NCI-H1105 (cell line): ENCODE measurements around the gene FRRS1L.

Experiments used
- DNase-seq: peaks from one replicate; lab custom pipeline; 2025; lab: John Stamatoyannopoulos, UW

Gene FRRS1L

DNA sequence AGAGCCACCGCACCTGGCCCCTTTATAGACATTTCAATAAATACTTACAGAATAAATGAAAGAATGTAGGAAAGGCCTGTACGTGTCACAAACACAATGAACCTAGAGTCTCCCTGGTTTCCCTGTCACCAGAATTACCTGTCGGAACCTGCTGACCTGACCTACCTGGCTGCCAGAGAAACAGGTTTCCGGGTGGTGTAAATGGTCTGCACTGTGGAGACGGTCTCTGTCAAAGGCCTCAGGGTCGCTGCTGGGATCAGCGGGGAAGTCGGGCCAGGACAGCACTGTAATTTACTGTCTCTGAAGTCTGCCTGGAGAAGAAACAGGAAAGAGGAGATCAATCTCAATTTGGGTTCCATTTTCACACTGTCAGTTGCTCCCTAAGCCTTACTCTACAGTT, 9.3 kb upstream of the FRRS1L start:
- DNase-seq: no peak

DNA sequence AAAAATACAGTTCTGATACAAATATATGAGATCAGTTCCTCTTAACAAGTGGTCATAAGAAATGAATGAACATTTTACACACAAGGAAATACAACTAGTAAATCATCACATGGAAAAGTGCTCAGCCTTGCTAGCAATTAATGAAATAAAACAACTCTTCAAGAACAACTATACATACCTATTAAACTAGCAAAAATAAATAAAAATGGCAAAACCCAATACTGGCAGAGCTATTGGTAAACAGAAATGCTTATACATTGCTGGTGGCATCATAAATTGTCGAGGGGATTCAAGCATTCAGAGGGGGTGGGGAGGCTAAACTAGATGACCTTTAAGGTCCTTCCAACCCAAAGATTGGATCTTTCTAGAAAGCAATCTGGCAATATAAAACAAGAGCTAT, 5.9 kb upstream of the FRRS1L start:
- DNase-seq: no peak

DNA sequence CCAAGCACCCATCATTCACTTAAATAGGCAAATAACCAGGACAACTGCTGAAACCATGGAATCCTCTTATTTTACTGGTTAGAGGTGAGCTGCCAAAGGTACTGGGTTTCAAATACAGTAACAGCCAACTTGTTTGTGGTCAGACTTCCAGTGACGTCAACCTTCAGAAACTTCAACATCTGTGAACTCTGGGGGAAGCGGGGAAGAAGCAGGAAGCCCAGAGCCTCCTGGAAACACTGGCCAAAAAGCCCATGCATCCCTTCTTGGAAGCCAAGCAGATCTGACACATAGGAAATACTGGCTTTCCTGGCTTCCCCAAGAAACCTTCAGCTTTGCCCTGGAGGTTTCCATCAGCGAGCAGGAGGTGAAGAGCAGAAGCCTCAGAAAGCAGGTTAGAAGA, 4.9 kb upstream of the FRRS1L start:
- no peak for DNase-seq

DNA sequence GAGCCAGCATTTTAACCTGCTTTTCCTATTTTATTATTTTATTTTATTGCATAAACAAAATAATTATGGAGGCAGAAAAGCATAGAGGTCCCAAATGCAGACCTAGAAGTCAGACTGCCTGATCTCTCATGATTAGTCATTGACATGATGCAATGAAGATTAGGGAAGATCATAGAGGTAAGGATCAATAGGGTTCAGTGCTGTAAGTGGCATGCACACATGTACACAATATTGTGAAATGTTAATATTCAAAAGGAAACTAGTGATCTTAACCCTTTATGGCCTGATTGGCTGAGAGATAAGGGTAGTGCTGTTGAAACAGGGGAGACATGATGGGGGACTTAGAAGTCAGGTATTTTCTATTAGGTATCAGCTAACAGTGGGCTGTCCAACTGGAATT, 1.1 kb upstream of the FRRS1L start:
- DNase-seq: no peak

DNA sequence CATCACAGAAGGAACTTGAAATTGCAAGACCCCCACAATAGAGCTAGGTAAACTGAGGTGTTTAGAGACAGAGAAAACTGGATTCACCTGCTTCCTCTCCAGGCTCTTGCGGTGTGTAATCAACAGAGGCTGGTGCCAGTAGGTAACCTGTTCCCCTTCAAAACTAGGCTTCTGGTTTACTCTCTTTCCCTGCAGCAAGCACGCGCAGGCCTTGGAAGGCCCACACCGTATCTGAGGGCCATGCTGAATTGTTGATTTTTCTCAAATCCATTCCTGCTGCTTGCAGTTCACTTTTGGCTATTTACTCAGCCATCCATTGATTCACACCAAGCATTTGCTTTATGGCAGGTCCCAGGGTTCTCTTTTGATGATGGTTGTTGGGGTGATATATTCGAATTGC, 667 bp upstream of the FRRS1L start:
- no peak for DNase-seq

DNA sequence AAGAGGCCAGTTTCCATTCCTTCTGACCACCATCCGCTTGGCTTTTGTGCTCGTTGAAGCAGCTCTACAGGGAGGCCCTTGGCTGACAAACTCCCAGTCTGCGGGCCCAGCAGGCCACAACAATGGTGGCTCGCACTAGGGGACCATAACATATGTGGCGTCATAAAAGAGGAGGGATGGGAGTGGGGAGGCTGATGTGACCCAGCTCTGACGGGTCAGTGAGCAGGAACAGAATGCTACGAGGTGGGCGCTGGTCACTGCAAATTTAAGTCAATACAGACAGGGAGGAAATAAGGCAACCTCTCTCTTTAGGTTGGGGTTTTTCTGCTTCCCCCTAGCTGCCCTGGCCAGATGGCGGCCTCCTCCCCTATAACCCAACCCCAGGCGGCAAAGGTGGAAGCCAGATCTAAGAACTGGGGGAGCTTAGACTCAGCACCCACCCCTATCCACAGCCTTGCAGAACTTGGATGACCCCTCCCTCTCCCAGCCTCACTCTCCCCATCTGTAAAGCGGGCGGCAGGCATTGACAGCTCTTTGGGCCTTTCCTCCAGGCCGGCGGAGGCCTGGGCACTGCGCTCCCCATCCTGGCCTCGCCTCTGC, 778 bp downstream of the FRRS1L start:
- DNase-seq: no peak

DNA sequence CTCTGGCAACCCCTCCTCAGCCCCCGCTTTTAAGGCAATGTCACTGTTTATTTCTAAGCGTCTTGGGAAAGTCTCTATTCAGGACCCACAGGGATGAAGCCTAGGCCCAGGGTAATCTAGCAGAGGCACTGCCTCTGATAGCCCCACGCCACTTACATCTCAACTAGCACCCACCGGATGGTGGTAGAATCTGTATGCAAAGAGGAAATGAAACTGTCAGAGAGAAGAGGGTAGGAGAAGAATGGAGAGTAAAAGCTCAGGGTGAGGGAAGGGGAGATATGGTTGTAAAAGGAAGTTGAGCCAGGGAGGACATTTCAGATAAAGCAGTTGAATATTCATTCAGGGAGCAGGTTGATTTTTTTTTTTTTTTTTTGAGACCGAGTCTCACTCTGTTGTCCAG, 3.0 kb downstream of the FRRS1L start:
- DNase-seq: no peak

DNA sequence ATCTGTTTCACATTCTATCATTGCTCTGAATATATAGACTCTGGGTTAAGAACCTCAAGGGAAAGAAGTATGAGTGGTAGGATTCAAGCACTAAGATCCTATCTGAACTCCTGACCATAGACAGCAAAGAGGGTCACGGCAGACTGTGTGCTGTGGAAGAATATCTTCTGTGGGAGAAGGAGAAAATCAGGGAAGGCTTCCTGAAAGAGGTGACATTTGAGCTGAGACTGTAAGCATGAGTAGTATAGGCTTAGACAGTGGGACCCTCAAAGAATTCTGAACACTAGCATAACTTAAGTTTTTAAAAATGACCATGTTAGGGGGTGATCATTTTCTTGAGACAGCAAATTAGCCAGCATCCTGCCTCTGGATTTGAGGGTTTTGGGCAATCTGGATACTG, 3.9 kb downstream of the FRRS1L start:
- DNase-seq: no peak

DNA sequence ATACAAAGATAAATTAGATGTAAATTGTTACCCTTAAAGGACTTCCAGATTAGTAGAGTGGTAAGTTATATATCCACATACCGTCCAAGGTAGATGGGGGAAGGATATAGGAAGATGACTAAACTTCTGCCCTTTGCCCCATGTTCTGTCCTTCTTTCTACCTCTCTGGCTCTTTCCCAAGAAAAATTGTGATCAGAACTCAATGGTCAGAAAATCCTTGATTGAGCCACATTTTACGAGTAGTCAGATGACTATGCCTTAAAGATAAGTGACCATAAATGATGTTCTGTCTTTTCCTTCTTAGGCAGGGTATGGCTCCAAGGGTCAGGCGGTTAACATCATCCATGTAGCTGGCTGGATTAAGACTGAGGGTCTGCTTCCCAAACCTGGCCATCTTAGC, 4.4 kb downstream of the FRRS1L start:
- DNase-seq: no peak

DNA sequence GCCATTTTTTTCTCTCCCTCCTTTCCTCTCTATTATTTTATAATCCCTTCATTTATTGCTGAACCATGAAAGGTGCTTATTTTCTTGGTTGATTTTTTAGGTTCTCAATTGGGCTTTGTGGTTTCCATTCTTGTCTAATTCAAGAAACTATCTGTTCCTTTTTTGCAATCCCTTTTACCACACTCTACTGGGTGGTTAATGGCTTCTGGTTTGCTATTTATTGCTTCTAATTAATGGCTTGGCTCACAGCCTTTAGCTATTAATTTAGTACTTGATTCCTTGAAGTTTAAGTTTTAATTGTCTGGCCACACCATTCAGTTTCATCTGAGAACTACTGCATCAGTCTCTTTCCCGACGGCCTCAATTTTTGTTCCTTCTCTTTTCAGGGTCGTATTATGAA, 5.6 kb downstream of the FRRS1L start:
- DNase-seq: no peak

DNA sequence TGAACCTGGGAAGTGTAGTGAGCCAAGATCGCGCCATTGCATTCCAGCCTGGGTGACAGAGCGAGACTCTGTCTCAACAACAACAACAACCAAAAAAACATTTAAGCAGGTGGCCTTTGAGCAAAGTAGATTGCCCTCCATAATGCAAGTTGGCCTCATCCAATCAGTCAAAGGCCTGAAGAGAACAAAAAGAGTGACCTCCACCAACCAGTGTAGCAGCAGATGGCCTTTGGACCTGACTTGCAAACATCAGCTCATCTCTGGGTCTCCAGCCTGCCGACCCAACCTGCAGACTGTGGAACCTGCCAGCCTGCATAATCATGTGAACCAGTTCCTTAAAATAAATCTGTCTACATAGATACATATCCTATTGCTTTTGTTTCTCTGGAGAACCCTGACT, 7.5 kb downstream of the FRRS1L start:
- DNase-seq: no peak

DNA sequence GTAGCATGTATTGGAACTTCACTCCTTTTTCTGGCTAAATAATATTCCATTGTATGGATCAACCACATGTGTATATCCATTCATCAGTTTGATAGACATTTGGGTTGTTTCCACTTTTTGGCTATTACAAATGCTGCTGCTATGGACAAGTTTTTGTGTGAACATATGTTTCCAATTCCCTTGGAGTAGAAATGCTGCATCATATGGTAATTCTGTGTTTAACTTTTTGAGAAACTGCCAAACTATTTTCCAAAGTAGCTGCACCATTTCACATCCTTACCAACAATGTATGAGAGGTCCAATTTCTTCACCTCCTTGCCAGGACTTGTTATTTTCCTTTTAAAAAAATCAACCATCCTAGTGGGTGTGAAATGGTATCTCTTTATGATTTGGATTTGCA, 8.4 kb downstream of the FRRS1L start:
- DNase-seq: no peak

DNA sequence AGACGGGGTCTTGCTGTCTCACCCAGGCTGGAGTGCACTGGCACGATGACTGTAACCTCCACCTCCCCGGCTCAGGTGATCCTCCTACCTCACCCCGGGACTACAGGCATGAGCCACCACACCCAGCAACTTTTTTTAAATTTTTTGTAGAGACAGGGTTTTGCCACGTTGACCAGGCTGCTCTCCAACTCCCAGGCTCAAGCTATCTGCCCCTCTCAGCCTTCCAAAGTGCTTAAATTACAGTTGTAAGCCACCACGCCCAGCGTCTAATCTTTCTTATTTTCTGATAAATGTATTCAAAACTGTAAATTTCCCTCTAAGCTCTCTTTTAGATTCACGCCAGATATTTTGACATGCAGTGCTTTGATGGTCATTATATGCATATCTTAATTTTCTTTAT, 10.3 kb downstream of the FRRS1L start:
- no peak for DNase-seq

DNA sequence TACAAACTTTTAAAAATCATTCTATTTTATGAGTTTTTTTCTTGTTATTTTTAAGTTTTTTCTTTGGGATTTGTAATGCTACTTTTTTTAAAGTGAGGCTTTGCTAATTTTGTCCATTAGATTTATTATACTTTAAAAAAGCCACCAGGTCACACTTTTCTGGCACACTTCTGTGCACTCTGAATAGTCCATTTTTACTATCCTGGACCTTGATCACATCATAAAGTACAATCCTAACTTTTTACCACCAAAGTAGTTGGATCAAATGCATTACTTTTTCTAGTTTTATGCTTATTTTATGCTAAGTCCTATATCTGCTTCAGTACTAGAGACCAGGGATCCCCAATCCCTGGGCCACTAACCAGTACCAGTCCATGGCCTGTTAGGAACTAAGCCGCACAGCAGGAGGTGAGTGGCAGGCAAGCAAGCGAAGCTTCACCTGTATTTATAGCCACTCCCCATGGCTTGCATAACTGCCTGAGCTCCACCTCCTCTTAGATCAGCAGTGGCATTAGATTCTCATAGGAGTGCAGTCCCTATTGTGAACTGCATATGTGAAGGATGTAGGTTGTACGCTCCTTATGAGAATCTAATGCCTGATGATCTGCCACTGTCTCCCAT, 16.0 kb downstream of the FRRS1L start:
- DNase-seq: no peak

DNA sequence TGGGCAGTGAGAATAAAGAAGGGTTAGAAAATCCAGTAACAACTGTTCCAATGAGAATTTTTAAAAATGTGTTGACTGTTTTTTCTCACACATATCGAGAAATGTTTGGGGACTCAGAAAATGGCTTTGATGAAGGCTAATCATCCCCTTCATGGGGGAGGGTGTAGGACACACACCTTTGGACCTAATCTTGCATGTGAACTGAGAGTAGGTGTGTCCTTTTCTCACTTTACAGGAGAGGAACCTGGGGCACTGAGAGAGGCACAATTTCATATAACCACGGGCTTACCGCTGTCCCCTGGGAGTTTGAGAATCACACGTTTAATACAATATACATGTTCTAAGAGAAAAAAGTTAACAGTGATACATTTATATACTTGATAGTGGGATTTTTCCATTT, 17.3 kb downstream of the FRRS1L start:
- DNase-seq: no peak

DNA sequence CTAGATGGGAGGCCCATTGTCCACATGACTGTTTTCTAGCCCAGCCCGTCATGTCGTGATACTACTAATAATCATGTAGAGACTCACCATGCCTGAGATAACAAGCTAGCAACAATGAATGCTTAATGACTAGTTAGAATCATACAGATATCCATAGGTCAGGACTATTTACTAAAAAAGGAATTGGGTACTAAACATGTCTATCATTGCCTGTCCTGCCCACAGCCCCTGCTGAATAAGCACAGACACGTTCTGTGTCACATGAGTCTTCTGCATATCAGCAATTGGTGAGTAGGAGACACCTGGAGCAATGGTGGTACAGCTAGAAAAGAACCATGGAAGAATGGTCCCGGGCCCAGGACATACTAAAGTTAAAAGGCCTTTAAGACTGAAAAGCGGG, 18.0 kb downstream of the FRRS1L start:
- no peak for DNase-seq

DNA sequence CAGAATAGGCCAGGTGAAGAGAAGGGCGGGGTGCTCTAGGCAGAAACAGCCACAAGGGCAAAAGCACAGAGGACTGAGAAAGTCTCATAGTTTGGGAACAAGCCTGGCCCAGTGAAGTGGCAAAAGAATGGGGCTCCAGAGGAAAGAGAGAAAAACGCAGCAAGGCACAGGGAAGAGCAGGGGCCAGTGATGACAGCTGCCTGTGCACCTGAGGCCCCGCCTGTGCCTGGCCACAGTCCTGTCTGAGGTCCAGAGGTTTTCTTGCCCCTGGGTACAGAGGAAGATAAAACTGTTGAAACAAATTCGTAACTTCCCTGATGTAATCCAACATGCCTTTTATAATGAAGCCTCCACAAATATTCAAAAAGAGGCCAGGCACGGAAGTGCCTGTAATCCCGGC, 22.0 kb downstream of the FRRS1L start:
- no peak for DNase-seq

DNA sequence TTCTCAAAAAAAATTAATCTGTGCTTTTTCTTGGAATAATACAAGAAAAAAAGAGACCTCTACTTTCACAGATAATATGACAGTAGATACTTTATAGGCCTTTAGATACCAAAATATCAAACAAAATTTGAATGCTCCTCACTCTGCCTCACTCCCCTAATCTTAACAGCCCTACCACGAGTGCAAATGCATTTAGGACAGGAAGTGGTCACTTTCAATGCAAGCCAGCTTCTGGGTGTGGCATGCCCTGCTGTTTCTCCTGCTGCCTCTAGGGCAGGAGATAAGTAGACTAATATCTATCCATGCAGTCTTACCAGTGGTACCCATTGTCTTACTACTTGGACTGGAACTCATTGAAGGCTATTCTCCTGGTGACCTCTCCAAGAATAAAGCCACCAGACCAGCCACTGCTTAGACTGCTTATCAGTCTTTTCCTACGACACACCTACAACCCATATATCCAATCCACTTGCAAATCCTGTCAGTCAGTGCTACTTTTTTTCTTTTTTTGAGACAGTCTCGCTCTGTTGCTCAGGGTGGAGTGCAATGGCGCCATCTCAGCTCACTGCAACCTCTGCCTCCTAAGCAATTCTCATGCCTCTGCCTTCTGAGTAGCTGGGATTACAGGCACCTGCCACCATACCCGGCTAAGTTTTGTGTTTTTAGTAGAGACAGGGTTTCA, 23.0 kb downstream of the FRRS1L start:
- DNase-seq: no peak

DNA sequence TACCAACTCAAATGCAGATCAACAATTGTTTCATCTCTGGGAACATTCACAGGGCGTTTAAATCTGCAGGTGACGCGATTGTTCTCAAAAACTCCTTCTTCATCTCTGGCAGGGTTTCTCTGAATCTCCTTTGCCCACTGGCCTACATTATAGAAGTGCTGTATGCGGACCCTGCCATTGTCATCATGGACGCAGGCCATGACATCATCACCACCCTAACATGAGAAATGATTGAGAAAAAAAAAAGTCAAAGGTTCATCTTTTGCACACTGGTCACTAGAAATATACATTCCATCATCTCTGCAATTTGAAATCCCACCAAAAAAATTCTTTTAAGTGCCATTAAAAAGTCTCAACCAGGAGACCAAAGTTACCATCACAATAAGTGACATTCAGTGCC, 25.7 kb downstream of the FRRS1L start:
- DNase-seq: no peak

DNA sequence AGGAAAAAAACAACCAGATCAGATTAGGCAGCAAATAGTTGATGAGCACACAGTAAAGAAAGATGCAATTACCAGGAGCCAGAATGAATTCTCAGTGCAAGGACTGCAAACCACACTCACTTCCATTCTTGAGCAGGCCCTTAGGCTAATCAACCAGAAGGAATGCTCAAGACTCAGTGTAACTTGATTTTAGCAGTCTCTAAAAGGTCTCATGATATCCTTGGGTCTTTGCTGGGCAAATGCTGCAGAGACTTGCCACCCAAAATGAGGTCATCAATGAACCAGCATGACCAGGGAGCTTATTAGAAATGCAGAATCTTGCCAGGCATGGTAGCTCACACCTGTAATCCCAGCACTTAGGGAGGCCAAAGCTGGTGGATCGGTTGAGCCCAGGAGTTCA, 27.2 kb downstream of the FRRS1L start:
- DNase-seq: no peak

DNA sequence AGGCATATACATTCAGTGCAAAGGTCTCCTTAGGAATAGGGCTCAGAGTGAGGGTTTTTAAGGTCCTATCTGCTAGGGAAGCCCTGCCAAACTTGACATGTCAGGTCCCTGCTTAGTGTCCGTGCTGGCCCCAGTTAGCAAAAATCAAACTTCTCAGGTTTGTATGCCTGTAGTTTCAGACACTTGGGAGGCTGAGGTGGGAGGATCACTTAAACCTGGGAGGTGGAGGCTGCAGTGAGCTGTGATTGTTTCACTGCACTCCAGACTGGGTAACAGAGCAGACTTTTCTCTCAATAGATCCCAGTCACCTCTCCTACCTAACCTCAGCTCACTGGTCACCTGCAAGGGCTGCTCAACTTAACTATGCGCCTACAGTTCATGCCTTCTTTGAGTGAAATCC, 28.6 kb downstream of the FRRS1L start:
- DNase-seq: no peak

DNA sequence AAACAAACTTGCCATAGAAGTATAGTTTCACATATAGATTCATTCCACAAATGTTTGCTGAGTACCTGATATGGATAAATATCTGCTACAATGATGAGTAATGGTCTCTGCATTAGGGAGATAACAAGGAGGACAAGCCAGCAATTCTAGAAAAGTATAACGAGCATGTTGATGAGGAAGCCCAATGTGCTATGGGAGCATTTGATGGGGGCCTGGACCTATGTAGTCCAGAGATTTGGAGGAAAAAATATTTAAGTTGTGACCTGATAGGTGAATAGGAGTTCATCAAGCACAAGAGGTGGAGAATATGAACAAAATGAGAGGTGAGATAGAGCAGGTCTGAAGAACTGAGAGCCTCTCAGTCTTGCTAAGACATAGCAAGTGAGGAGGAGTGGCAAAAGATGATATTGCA, 32.9 kb downstream of the FRRS1L start:
- no peak for DNase-seq

DNA sequence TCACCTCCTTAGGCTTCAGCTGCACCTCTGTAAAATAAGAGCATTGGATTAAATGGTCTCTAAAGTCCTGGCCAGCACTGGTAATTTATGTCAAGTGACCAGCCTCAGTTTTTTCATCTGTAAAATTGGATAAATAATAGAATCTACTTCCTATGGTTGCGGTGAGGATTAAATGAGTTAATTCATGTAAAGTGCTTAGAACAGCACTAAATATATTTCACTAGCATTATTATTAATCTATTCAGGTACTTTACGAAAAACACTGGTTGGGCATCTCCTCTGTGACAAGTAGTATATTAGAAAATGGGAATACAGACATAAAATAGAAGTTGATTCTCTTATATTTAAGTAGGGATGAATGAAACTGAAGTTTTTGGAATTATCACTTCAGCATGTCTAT, 33.5 kb downstream of the FRRS1L start:
- no peak for DNase-seq

DNA sequence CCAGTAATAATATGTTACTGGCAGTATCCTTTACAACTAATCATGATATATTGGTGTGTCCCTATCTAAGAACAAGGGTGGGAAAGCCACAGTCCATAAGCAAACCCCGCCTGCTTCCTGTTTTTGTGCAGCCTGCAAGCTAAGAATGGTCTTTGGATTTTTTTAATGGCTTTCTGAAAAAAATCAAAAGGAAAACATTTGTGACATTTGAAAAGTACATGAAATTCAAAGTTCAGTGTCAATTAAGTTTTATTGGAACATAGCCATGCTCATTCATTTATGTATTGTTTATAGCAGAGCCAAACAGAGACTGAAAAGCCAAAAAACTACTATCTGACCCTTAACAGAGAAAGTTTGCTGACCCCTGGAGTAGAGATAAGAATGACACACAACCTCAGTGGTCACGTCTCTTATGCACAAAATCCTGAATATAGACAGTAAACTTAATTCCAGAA, 34.5 kb downstream of the FRRS1L start:
- no peak for DNase-seq
